Measurements from ENCODE around the gene RAB5A.
A peak's percentile ranks its signal among the peaks of the same experiment; 100 is the strongest.
"Not testable (repeated sequence)": the region's sequence is repeated elsewhere in the genome, so short reads cannot be mapped to it uniquely, and the experiment has no call there.

The RAB5A gene, protein sequence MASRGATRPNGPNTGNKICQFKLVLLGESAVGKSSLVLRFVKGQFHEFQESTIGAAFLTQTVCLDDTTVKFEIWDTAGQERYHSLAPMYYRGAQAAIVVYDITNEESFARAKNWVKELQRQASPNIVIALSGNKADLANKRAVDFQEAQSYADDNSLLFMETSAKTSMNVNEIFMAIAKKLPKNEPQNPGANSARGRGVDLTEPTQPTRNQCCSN

DNA sequence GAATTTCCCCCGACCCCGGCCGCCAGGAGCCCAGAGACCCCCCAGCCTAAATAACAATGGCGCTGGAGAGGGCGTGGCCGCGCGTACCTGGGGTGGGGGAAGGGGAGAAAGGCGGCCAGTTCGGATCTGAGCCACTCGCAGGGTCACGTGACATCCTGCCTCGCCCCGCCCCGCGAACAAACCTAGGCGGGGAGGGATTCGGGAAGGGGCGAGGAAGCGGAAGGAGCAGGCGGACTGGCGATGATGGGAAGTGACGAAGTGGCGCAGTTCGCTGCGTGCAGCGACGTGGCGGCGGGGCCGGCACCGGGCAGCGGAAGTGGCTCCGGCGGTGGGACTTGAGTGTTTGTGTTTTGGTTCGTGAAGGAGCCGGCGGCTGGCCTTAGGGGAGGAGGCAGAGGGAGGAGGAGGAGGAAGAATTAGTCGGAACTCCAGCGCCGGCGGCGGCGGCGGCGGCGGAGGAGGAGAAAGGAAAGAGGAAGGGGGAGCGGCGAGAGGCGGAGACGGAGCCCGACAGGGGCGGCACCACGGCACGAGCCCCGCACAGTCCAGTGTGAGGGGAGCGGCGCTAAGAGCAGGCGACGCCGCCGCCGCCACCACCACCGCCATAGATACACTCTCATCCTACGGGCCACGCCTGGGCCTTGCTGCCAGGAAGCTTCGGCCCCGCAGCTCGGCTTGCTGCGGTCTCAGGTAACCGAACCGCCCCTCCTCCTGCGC lies at the start of gene RAB5A:
TSS of gene RAB5A (plus strand) at position 266 of the 717 bp plus-strand sequence. CDS start 3,802 bp downstream, outside the sequence.
- peak within 1 kb of the TSS; percentile 98 for H3K4me3 ChIP-seq (ENCODE audit: control insufficient read depth, low read depth, low read length)
- DNase-seq (ENCODE audit: low read depth) = peak; percentile 89
- TF ChIP-seq, protein P1, sequence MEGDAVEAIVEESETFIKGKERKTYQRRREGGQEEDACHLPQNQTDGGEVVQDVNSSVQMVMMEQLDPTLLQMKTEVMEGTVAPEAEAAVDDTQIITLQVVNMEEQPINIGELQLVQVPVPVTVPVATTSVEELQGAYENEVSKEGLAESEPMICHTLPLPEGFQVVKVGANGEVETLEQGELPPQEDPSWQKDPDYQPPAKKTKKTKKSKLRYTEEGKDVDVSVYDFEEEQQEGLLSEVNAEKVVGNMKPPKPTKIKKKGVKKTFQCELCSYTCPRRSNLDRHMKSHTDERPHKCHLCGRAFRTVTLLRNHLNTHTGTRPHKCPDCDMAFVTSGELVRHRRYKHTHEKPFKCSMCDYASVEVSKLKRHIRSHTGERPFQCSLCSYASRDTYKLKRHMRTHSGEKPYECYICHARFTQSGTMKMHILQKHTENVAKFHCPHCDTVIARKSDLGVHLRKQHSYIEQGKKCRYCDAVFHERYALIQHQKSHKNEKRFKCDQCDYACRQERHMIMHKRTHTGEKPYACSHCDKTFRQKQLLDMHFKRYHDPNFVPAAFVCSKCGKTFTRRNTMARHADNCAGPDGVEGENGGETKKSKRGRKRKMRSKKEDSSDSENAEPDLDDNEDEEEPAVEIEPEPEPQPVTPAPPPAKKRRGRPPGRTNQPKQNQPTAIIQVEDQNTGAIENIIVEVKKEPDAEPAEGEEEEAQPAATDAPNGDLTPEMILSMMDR (IDR thresholded peaks at IDR 0.05; ENCODE audit: control insufficient read depth, insufficient read depth, low read depth, low read length, missing control alignments) = no peak

DNA sequence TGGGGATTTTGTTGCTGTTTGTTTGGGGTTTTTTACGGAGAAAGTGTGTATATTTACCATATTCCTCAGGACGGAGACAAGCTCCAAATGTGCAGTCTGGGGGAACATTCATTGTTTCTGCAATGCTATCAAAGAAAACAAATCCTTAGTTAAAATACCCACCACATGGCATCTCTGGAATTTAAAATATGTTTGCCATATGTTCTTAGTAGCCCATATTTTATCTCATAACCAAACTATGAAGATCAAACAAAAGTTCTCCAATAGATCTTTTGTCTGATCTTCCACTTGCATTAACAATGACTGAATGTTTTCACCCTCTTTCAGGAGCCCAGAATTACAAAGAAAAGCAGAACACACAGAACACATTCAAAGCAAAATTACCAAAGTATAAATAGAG lies 48.2 kb upstream of the RAB5A start:
- H3K4me3 ChIP-seq (ENCODE audit: control insufficient read depth, low read depth, low read length) = no peak overlapping the region
- no peak for DNase-seq (ENCODE audit: low read depth)
- TF ChIP-seq, protein P1 (IDR thresholded peaks at IDR 0.05; ENCODE audit: control insufficient read depth, insufficient read depth, low read depth, low read length, missing control alignments) = no peak

DNA sequence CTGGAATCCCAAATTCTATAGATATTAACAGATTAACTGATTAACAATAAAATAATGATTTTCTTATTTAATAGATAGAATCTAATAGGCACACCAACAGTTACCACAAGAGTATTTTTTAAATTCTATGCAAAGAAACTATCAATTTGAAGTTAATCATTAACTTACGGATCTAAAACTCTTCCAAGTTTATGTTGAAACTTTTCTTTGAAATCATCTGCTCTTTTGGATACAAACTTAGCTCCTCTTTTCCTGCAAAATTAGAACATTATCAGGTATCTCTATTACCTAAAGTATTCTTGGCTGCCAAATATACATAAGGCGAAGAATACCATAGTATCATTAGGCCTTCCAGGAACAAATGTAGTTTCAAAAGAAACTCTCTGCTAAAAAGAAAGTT lies 47.6 kb upstream of the RAB5A start:
- no peak overlapping the region for H3K4me3 ChIP-seq (ENCODE audit: control insufficient read depth, low read depth, low read length)

DNA sequence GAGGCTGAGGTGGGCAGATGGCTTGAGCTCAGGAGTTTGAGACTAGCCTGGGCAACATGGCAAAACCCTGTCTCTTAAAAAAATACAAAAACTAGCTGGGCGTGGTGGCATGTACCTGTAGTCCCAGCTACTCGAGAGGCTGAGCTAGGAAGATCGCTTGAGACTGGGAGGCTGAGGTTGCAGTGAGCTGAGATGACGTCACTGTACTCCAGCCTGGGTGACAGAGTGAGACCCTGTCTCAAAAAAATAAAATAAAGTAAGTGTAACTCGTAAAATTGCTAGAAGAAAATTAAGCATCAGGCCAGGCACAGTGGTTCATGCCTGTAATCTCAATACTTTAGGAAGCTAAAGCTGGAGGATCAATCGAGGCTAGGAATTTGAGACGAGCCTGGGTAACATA lies 47.1 kb upstream of the RAB5A start:
- H3K4me3 ChIP-seq (ENCODE audit: control insufficient read depth, low read depth, low read length); DNase-seq (ENCODE audit: low read depth): not testable (repeated sequence)

More for the DNA sequence above, 47.6 kb upstream of the RAB5A start:
- DNase-seq (ENCODE audit: low read depth) = no peak
- TF ChIP-seq, protein P1 (IDR thresholded peaks at IDR 0.05; ENCODE audit: control insufficient read depth, insufficient read depth, low read depth, low read length, missing control alignments) = no peak

DNA sequence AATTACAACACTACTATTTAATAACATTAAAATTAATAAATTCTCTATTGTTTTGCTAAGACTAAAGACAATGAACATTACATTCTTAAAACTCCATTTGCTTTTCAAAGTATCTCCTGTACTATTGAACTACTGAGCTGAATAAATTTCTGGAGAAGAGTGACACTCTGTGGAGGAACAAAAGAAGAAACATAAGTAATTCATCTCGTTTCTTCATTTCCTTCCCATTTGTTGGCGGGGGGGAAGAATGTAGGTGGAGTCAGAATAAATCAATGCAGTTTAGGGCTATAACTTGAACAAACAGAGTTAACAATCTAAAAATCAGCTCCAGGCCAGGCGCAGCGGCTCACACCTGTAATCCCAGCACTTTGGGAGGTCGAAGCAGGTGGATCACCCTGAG lies 45.6 kb upstream of the RAB5A start:
- TF ChIP-seq, protein P1 (IDR thresholded peaks at IDR 0.05; ENCODE audit: control insufficient read depth, insufficient read depth, low read depth, low read length, missing control alignments) = no peak
- H3K4me3 ChIP-seq (ENCODE audit: control insufficient read depth, low read depth, low read length) = no peak overlapping the region
- no peak for DNase-seq (ENCODE audit: low read depth)

DNA sequence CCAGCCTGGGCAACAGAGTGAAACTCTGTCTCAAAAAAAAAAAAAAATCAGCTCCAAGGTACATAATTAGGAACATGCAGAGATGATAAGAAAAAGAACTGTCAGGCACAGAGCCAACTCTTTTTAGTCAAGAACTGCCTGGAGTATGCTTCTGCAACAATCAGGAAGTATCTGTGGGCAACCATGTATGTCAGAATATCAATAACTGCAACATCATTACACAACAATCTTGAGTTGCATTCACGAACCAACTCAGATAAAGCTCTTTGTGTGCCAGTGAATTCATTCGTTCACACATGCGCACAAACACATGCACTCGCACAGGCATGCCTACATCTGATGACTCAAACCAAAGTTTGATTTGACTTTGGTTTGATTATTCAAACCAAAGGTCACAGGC lies 45.0 kb upstream of the RAB5A start:
- no peak overlapping the region for H3K4me3 ChIP-seq (ENCODE audit: control insufficient read depth, low read depth, low read length)
- TF ChIP-seq, protein P1 (IDR thresholded peaks at IDR 0.05; ENCODE audit: control insufficient read depth, insufficient read depth, low read depth, low read length, missing control alignments) = no peak
- DNase-seq (ENCODE audit: low read depth) = no peak

DNA sequence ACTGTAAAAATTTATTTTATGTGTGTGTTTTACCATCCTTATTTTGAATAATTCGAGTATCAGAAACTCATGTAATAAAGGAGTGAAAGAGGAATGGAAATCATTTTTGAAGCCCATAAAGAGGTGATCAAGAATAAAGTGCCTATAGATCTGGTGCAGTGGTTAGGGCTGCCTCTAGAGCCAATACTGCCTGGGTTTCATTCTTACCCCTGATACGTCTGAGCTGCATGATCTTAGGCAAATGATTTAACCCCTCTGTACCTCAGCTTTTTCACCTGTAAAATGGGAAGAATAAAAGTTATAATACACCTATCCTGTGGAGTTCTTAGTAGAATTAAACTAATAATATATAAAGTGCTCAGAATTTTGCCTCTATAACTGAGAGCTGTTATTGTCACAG lies 43.2 kb upstream of the RAB5A start:
- TF ChIP-seq, protein P1 (IDR thresholded peaks at IDR 0.05; ENCODE audit: control insufficient read depth, insufficient read depth, low read depth, low read length, missing control alignments) = no peak
- no peak for DNase-seq (ENCODE audit: low read depth)

More for the DNA sequence above, 43.2 kb upstream of the RAB5A start:
- H3K4me3 ChIP-seq (ENCODE audit: control insufficient read depth, low read depth, low read length) = no peak overlapping the region

All from AG09309 (cell line).